IMR-90 (cell line): ENCODE results near the gene ARID4B.

Experiments used
- BHLHE40 ChIP-seq: fragments of 150-350 bp; IDR thresholded peaks from 2 replicates; pipeline ENCODE4 v1.6.1; 2016; ENCODE audit warnings: mild to moderate bottlenecking, low read depth, low read length
- CEBPB ChIP-seq: IDR thresholded peaks from 2 replicates; pipeline ENCODE4 v1.6.1; 2012; ENCODE audit warnings: low read depth, low read length, improper control_type of control experiment
- FOS ChIP-seq: fragments of 150-350 bp; IDR thresholded peaks from 2 replicates; pipeline ENCODE4 v1.6.1; 2016; ENCODE audit warnings: low read depth, low read length
- MAFK ChIP-seq: IDR thresholded peaks from 2 replicates; pipeline ENCODE4 v1.6.1; 2012; ENCODE audit warnings: low read depth, low read length, improper control_type of control experiment
- POLR2A ChIP-seq: IDR thresholded peaks from 2 replicates; pipeline ENCODE4 v1.6.1; 2012; ENCODE audit warnings: mild to moderate bottlenecking, low read depth, low read length
- TF ChIP-seq, protein P1 (sequence below): conservative IDR thresholded peaks from 2 replicates; pipeline ENCODE4 v1.5.1; 2012; ENCODE audit warnings: mild to moderate bottlenecking, low read depth, low read length, improper control_type of control experiment

DNA sequence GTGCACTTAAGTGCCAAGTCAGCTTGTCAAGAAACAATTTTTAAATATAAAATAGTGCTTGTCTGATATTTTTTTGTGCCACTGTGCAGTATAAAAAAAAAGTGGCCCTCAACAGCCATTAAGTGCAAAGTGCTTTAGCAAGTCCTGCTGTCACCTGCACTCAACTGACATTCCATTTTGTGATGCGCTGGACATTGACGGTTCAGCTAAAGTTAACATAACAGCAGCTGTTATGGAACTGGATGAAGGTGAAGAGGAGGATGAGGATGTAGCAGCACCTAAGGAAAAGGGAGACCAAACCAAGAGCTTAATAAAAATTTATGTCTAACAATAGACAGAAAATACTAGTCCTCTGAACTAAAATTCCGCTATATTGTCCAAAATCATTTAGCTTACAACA, 159.6 kb downstream of the ARID4B start:
- TF ChIP-seq, protein P1, sequence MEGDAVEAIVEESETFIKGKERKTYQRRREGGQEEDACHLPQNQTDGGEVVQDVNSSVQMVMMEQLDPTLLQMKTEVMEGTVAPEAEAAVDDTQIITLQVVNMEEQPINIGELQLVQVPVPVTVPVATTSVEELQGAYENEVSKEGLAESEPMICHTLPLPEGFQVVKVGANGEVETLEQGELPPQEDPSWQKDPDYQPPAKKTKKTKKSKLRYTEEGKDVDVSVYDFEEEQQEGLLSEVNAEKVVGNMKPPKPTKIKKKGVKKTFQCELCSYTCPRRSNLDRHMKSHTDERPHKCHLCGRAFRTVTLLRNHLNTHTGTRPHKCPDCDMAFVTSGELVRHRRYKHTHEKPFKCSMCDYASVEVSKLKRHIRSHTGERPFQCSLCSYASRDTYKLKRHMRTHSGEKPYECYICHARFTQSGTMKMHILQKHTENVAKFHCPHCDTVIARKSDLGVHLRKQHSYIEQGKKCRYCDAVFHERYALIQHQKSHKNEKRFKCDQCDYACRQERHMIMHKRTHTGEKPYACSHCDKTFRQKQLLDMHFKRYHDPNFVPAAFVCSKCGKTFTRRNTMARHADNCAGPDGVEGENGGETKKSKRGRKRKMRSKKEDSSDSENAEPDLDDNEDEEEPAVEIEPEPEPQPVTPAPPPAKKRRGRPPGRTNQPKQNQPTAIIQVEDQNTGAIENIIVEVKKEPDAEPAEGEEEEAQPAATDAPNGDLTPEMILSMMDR = no peak
- TF ChIP-seq MAFK (no peak), POLR2A (no peak), CEBPB (no peak), BHLHE40 (no peak), FOS (no peak)
